Chondrocyte (in vitro differentiated cells): Measurements from ENCODE around the gene RAP1GDS1. TPM values are rescaled to one million over a fixed set of nuclear protein-coding genes. Genes with fewer than 3 reads are reported as not detected.

Source experiments
- DNase-seq: peaks from one replicate; pipeline ENCODE4 v3.0.0; 2021; ENCODE audit warnings: mixed read lengths, low spot score
- H3K27ac Mint-ChIP-seq: one replicate; pipeline ENCODE4 v1.8.0; 2021; ENCODE audit warnings: mild to moderate bottlenecking, moderate library complexity, mixed read lengths; ENCODE audit not compliant: unreplicated experiment
- H3K27me3 Mint-ChIP-seq: 2 replicates; pipeline ENCODE4 v1.8.0; 2021; ENCODE audit warnings: low read depth, mixed read lengths
- H3K36me3 Mint-ChIP-seq: 2 replicates; pipeline ENCODE4 v1.8.0; 2021; ENCODE audit warnings: low read depth, mixed read lengths
- H3K4me1 Mint-ChIP-seq: 2 replicates; pipeline ENCODE4 v1.8.0; 2021; ENCODE audit warnings: low read depth, mild to moderate bottlenecking, mixed read lengths
- H3K4me3 Mint-ChIP-seq: one replicate; pipeline ENCODE4 v1.8.0; 2021; ENCODE audit warnings: mild to moderate bottlenecking, moderate library complexity, mixed read lengths; ENCODE audit not compliant: unreplicated experiment
- H3K9me3 Mint-ChIP-seq: 2 replicates; pipeline ENCODE4 v1.8.0; 2021; ENCODE audit warnings: low read depth, mixed read lengths
- total RNA-seq: library from RNA; stranded (reverse); gene quantifications from 3 replicates; pipeline ENCODE4 v1.2.1, GENCODE V29; 2021
- TF ChIP-seq, protein P1 (sequence below): fragments of 200-600 bp; sonication (generic); IDR thresholded peaks from 2 replicates; pipeline ENCODE4 v1.5.0; 2021; ENCODE audit warnings: antibody characterized with exemption, mild to moderate bottlenecking, moderate library complexity

RAP1GDS1 gene
- total RNA-seq, 1 donor from 2014 or later: 89.5 TPM

DNA sequence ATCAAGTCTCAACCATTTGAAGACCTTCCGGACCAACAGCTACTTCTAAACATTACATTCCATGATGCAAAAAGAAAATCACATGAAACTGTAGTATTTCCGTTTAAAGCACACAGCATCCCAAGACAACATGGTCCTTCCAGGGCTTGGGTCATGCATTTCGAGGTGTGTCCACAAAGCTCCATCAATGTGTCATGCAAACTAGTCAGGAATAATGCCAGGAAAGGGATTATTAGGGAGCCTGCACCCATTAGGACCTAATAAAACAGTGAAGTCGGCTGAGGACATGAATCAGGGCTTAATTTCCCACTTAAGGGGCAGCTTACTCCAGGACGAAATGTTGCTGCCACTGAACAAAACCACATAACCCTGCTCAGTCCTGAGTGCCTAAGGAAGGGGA lies 219.4 kb downstream of the RAP1GDS1 start:
- no peak overlapping the region for H3K27ac Mint-ChIP-seq

DNA sequence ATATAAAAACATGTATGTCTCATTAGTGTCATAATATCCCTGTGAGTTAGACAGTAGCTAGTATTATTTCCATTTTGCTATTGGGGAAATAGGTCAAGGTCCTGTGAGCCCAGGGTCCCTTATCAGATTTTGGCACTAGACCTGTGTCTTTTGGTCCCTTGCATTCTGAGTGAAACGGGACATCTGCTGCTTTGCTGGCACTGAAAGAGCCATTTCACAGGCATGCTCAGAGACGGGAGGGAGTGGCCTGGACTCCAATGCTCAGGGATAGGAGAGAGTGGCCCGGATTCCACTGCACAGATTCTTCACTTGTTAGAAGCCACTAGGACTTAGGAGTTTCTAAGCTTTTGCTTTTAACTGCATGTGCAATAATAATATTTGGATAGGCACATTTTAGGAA lies 220.0 kb downstream of the RAP1GDS1 start:
- no peak for DNase-seq
- Mint-ChIP-seq H3K4me3 (no peak overlapping the region), H3K27ac (peak overlapping the region; percentile 69)

More for the DNA sequence above, 219.4 kb downstream of the RAP1GDS1 start:
- Mint-ChIP-seq H3K4me3 (no peak overlapping the region), H3K9me3 (no peaks in the 10 kb centered on the region), H3K4me1 (peaks cover 41% of the 10 kb centered on the region), H3K36me3 (peaks cover 13% of the 10 kb centered on the region), H3K27me3 (no peaks in the 10 kb centered on the region)
- no peak for DNase-seq
- TF ChIP-seq, protein P1, sequence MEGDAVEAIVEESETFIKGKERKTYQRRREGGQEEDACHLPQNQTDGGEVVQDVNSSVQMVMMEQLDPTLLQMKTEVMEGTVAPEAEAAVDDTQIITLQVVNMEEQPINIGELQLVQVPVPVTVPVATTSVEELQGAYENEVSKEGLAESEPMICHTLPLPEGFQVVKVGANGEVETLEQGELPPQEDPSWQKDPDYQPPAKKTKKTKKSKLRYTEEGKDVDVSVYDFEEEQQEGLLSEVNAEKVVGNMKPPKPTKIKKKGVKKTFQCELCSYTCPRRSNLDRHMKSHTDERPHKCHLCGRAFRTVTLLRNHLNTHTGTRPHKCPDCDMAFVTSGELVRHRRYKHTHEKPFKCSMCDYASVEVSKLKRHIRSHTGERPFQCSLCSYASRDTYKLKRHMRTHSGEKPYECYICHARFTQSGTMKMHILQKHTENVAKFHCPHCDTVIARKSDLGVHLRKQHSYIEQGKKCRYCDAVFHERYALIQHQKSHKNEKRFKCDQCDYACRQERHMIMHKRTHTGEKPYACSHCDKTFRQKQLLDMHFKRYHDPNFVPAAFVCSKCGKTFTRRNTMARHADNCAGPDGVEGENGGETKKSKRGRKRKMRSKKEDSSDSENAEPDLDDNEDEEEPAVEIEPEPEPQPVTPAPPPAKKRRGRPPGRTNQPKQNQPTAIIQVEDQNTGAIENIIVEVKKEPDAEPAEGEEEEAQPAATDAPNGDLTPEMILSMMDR: no peak

DNA sequence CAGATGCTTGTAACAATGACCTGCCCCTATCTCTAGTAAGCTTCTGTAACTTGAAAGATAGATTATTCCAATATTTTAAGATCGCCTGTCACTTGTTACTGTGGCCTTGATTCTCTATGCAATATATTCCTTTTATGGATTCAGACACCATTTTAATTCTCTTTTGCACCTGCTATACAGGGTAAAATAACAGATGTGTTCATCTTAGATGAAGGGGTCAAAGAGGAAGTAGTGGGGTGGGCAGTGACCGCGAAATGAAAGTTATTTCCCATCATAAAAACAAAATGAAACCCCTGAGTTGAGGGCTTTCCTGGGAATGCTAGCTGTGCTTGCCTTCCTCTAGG lies 221.3 kb downstream of the RAP1GDS1 start:
- no peak overlapping the region for H3K4me3 Mint-ChIP-seq

More for the DNA sequence above, 220.0 kb downstream of the RAP1GDS1 start:
- TF ChIP-seq, protein P1: no peak
- Mint-ChIP-seq H3K9me3 (no peaks in the 10 kb centered on the region), H3K4me1 (peaks cover 46% of the 10 kb centered on the region), H3K36me3 (peaks cover 10% of the 10 kb centered on the region), H3K27me3 (no peaks in the 10 kb centered on the region)

DNA sequence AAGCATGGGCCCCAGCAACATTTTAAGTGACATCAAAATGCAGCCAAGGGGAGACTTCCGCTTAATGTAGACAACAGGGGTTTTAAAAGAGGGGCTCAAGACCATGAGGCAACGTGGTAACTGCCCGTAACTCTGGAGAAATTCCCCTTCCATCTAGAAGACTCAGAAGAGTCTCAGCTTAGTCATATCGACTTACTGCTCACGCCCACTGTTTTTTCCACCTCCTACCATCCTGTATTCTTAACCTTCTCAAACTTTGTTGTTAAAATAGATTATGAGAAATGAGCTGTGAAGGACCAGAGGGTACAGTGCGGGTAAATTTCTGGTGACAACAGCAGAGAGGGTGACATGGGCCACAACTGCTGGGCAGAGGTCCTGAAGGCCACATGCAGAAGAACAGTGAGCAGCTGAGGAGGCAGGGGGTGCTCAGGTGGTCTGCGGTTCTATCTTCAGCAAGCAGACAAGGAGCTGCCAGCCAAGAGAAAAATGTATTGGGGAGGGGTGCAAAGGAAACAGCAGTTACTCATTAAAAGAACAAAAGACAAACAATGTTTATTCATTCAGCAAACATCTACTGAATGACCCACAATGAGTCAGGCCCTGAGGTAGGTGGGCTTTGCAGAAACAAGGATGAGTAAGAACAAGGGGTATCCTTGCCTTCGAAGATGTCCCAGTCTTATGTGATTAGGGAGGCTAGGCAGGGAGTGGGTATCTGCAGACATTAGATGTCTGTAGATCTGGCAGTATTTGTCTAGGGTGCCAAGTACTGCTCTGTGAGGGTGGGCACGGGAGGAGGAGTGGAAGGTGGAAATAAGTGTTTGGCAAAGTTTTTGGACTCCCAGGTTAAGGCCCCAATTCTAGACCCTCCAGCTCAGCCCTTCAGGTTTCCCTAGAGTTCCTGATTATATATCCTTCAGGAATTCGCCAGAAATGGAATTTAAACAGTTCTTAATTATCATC lies 221.9 kb downstream of the RAP1GDS1 start:
- Mint-ChIP-seq H3K27me3 (no peaks in the 10 kb centered on the region), H3K4me1 (peaks cover 46% of the 10 kb centered on the region), H3K27ac (peak overlapping the region; percentile 69), H3K4me3 (no peak overlapping the region), H3K9me3 (no peaks in the 10 kb centered on the region), H3K36me3 (peaks cover 7% of the 10 kb centered on the region)
- TF ChIP-seq, protein P1: no peak
- no peak for DNase-seq

More for the DNA sequence above, 221.3 kb downstream of the RAP1GDS1 start:
- Mint-ChIP-seq H3K36me3 (peaks cover 8% of the 10 kb centered on the region), H3K27me3 (no peaks in the 10 kb centered on the region), H3K4me1 (peaks cover 46% of the 10 kb centered on the region), H3K27ac (no peak overlapping the region), H3K9me3 (no peaks in the 10 kb centered on the region)
- DNase-seq: no peak
- TF ChIP-seq, protein P1: no peak

DNA sequence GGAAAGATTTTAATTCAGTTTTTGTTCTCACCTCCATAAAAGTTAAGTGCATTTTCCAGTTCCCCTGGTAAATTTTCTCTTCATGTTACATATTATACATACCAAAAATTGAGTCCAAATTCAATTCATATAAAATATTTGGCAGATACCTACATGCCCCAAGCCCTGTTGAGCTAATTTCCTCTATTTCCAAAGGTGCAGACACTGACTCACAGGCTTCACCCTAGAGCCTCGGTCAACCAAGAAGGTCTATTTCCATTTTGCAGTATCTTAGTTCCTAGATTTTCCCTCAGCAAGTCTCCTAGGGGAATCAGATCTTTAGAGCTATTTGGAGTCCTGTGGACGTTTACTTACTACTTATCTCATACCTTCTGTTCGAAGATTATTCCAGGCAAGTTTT lies 222.8 kb downstream of the RAP1GDS1 start:
- no peak for DNase-seq
- TF ChIP-seq, protein P1: no peak
- H3K4me1 Mint-ChIP-seq: peaks cover 46% of the 10 kb centered on the region
- no peaks in the 10 kb centered on the region for H3K9me3 Mint-ChIP-seq
- no peak overlapping the region for H3K4me3 Mint-ChIP-seq
- H3K27me3 Mint-ChIP-seq: no peaks in the 10 kb centered on the region
- peak overlapping the region; percentile 57 for H3K27ac Mint-ChIP-seq
- H3K36me3 Mint-ChIP-seq: peaks cover 2% of the 10 kb centered on the region
